Measurements from ENCODE around the gene CACNA2D3.

CACNA2D3 gene

DNA sequence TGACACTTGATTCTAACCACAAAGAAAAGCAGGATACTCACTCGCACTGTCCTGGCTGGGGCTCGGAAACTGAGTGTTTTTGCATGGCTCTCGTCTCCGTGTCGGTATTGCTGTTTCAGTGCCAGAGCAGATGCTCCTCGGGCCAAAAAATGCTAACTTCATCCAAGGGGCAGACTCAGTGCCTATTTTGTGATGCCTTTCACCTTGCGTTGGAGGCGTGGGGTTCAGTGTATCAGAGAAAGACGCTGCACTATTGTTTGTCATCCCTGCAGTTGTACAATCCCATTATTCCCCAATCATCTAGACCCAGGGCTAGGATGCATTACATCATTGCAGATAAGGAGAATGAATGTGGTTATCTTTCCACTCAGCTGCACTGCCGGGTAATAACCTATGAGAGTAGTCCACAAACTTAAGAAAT lies 1.4 kb downstream of the CACNA2D3 start:
- ChIA-PET POLR2A (no interaction called here), CTCF (no interaction called here)
- DNase-seq (ENCODE audit: extremely low spot score), result peak; percentile 28
- TF ChIP-seq ARNT (IDR thresholded peaks at IDR 0.05), result no peak
- no peak for TF ChIP-seq FOXA1 (IDR thresholded peaks at IDR 0.05)
- no peak for TF ChIP-seq HDGF (IDR thresholded peaks at IDR 0.05; ENCODE audit: borderline replicate concordance)
- no peak for TF ChIP-seq ELF4 (IDR thresholded peaks at IDR 0.05)
- no peak for TF ChIP-seq FOXM1 (IDR thresholded peaks at IDR 0.05; ENCODE audit: borderline replicate concordance)
- no peak for TF ChIP-seq CTBP1 (IDR thresholded peaks at IDR 0.05; ENCODE audit: borderline replicate concordance)

DNA sequence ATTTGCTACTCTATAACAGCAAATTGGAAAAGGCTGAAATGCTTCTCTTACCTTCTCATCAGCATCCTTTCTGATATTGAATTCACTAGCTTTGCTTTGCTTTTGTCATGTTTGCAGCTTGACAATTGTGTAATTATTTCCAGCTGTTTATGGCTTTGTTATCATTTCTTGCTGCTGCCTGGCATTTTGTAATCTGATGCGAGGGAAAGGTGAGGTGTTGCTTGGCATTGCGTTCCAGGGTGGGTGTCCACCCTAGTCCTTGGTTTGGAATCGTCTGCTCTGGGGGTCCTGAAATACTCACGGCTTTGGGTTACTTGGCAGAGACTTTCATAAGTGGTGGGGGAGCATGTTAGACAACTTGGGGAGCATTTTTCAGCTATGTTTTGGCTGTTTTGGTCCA lies 2.9 kb downstream of the CACNA2D3 start:
- CTCF ChIA-PET, result no interaction called here
- DNase-seq (ENCODE audit: extremely low spot score), result no peak
- TF ChIP-seq CTBP1 (IDR thresholded peaks at IDR 0.05; ENCODE audit: borderline replicate concordance) (no peak), ARNT (IDR thresholded peaks at IDR 0.05) (no peak), HDGF (IDR thresholded peaks at IDR 0.05; ENCODE audit: borderline replicate concordance) (no peak), LEF1 (IDR thresholded peaks at IDR 0.05; ENCODE audit: borderline replicate concordance) (no peak), ELF4 (IDR thresholded peaks at IDR 0.05) (no peak), L3MBTL2 (conservative IDR thresholded peaks at IDR 0.05) (no peak), FOXM1 (IDR thresholded peaks at IDR 0.05; ENCODE audit: borderline replicate concordance) (no peak), FOXK2 (IDR thresholded peaks at IDR 0.05) (no peak), ZNF384 (IDR thresholded peaks at IDR 0.05) (no peak), FOXA1 (IDR thresholded peaks at IDR 0.05) (no peak), NFRKB (IDR thresholded peaks at IDR 0.05) (no peak), BHLHE40 (IDR thresholded peaks at IDR 0.05; ENCODE audit: borderline replicate concordance) (no peak), TARDBP (IDR thresholded peaks at IDR 0.05) (no peak), SP1 (IDR thresholded peaks at IDR 0.05) (no peak), SUZ12 (IDR thresholded peaks at IDR 0.05) (no peak)
- TF ChIP-seq, protein P1, sequence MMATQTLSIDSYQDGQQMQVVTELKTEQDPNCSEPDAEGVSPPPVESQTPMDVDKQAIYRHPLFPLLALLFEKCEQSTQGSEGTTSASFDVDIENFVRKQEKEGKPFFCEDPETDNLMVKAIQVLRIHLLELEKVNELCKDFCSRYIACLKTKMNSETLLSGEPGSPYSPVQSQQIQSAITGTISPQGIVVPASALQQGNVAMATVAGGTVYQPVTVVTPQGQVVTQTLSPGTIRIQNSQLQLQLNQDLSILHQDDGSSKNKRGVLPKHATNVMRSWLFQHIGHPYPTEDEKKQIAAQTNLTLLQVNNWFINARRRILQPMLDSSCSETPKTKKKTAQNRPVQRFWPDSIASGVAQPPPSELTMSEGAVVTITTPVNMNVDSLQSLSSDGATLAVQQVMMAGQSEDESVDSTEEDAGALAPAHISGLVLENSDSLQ (IDR thresholded peaks at IDR 0.05), result no peak
- POLR2A ChIA-PET, result no interaction called here

DNA sequence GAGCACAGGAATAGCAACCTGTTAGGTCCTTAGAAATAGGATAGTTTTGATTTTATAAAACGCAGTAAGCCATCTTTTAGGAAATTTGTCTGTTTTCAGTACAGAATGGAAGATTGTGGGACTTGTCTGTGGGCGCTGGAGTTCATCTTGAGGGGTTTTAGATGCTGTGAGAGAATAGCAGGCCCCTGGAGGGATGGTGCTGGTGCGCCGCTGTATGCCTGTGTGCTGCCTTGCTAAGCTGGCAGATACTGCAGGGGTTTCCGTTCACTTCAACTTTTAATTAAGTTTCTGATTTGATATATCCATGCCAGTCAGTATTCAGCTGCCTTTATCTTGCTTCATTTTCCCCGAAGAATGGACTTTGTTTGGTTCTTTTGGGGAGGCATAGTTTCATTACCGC lies 4.2 kb downstream of the CACNA2D3 start:
- POLR2A ChIA-PET, result no interaction called here
- CTCF ChIA-PET, result interaction anchor here (0.7 kb wide), 1 partner anchor 9 kb away, joined by 3 read pairs; no protein-coding TSS in a partner anchor
- TF ChIP-seq, protein P1 (IDR thresholded peaks at IDR 0.05), result no peak
- TF ChIP-seq CTBP1 (IDR thresholded peaks at IDR 0.05; ENCODE audit: borderline replicate concordance) (no peak), ZNF384 (IDR thresholded peaks at IDR 0.05) (no peak)

DNA sequence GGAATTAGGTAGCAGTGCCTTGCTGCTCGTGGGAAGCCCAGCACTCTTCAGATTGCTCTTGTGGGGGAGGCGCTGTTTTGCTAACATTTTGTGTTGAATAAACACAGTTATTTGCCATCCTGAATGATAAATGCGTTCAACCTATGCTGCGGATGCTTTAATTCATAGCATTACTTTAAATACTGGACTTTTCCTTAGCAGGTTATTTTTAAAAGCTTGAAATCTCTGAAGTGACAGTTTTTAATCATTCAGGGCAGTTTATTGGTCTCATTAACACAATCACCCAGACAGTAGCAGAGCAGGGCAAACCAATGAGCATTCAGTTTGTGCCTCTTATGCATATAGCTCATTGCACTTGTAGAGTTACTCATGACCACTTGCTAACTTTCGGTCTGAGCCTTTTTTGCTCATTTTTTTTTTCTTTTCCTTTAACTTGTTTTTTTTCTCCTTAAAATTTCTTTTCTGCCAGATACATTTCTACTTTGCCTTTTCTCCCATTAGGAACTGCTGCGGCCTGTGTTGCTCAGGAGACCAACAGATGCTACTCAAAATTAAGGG lies 5.2 kb downstream of the CACNA2D3 start:
- ChIA-PET CTCF (interaction anchor here (0.7 kb wide), 1 partner anchor 234 kb away, joined by 4 read pairs; no protein-coding TSS in a partner anchor), POLR2A (no interaction called here)
- no peak for DNase-seq (ENCODE audit: extremely low spot score)
- no peak for TF ChIP-seq TARDBP (IDR thresholded peaks at IDR 0.05)
- no peak for TF ChIP-seq FOXM1 (IDR thresholded peaks at IDR 0.05; ENCODE audit: borderline replicate concordance)
- TF ChIP-seq NFRKB (IDR thresholded peaks at IDR 0.05), result no peak
- no peak for TF ChIP-seq HDGF (IDR thresholded peaks at IDR 0.05; ENCODE audit: borderline replicate concordance)
- no peak for TF ChIP-seq ZNF384 (IDR thresholded peaks at IDR 0.05)
- TF ChIP-seq, protein P1 (IDR thresholded peaks at IDR 0.05), result no peak
- no peak for TF ChIP-seq LEF1 (IDR thresholded peaks at IDR 0.05; ENCODE audit: borderline replicate concordance)
- no peak for TF ChIP-seq SUZ12 (IDR thresholded peaks at IDR 0.05)
- no peak for TF ChIP-seq SP1 (IDR thresholded peaks at IDR 0.05)
- TF ChIP-seq ELF4 (IDR thresholded peaks at IDR 0.05), result no peak
- no peak for TF ChIP-seq ARNT (IDR thresholded peaks at IDR 0.05)
- no peak for TF ChIP-seq BHLHE40 (IDR thresholded peaks at IDR 0.05; ENCODE audit: borderline replicate concordance)
- TF ChIP-seq FOXK2 (IDR thresholded peaks at IDR 0.05), result no peak

More for the DNA sequence above, 4.2 kb downstream of the CACNA2D3 start:
- no peak for DNase-seq (ENCODE audit: extremely low spot score)

DNA sequence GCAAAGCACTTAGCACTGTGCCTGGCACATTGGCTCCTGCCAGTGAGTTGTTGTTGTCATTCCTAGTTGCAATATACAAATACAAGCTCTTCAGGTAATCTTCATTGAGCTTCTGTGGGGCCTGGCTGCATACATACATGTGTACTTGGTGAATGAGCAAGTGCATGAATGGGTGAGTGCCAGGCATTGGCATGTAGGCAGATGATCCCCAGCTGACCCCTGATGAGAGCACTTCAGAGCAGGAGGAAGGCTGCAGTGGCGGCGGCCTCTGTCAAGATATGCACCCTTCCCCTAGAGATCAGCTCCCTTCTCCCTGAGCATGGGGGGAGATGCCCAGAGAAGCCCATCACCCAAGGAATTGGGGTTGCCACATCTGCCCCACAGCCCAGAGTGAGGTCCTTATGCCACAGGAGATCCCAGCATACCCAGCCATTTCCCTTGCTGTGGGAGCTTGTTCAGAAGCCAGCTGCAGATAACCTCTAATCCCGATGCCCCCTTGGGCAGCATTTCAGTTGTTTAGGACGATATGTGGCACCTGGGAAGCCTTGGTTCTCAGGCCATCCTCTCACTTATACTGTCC lies 8.8 kb downstream of the CACNA2D3 start:
- DNase-seq (ENCODE audit: extremely low spot score), result no peak
- TF ChIP-seq FOXM1 (IDR thresholded peaks at IDR 0.05; ENCODE audit: borderline replicate concordance), result no peak
- TF ChIP-seq L3MBTL2 (conservative IDR thresholded peaks at IDR 0.05), result no peak
- no peak for TF ChIP-seq FOXK2 (IDR thresholded peaks at IDR 0.05)
- no peak for TF ChIP-seq CTBP1 (IDR thresholded peaks at IDR 0.05; ENCODE audit: borderline replicate concordance)
- no peak for TF ChIP-seq FOXA1 (IDR thresholded peaks at IDR 0.05)
- TF ChIP-seq HDGF (IDR thresholded peaks at IDR 0.05; ENCODE audit: borderline replicate concordance), result no peak
- TF ChIP-seq LEF1 (IDR thresholded peaks at IDR 0.05; ENCODE audit: borderline replicate concordance), result no peak
- no peak for TF ChIP-seq TARDBP (IDR thresholded peaks at IDR 0.05)
- no peak for TF ChIP-seq ELF4 (IDR thresholded peaks at IDR 0.05)
- no peak for TF ChIP-seq ARNT (IDR thresholded peaks at IDR 0.05)
- TF ChIP-seq SP1 (IDR thresholded peaks at IDR 0.05), result no peak
- no peak for TF ChIP-seq ZNF384 (IDR thresholded peaks at IDR 0.05)
- no peak for TF ChIP-seq NFRKB (IDR thresholded peaks at IDR 0.05)
- TF ChIP-seq BHLHE40 (IDR thresholded peaks at IDR 0.05; ENCODE audit: borderline replicate concordance), result no peak
- no peak for TF ChIP-seq SUZ12 (IDR thresholded peaks at IDR 0.05)
- TF ChIP-seq, protein P1 (IDR thresholded peaks at IDR 0.05), result no peak
- ChIA-PET CTCF (interaction anchor here (0.5 kb wide), 1 partner anchor 1151 kb away, joined by 3 read pairs; no protein-coding TSS in a partner anchor), POLR2A (no interaction called here)

Data from HEK293T (cell line).